ENCODE data around the gene HRH2. TPM values are rescaled to one million over a fixed set of nuclear protein-coding genes. Genes with fewer than 3 reads are reported as not detected.

Gene HRH2
- total RNA-seq, 4 donors from 2014 or later = 0.15 to 4.5 (median 1.4) TPM

DNA sequence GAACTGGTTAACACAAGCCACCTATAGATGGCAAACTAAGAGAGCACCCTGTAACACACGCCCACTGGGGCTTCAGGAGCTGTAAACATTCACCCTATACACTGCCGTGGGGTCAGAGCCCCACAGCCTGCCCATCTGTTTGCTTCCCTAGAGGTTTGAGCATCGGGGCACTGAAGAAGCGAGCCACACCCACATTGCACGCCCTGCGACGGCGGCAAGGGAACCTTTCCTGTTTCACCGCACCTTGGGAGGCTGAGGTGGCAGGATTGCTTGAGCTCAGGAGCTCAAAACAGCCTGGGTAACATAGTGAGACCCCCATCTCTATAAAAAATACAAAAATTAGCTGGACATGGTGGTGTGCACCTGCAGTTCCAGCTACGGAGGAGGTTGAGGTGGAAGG lies 76.6 kb downstream of the HRH2 start:
- H3K27ac ChIP-seq = no peak overlapping the region
- DNase-seq = no peak
- WGBS, 2 donors = 100% methylated on average over 1 of the region's 10 CpGs; no CpG with 5 or more reads in 1 of the 2 donors
- intact Hi-C loops (cut with DNase I) = no loop called here
- no peaks in the 10 kb centered on the region for H3K36me3 ChIP-seq
- peaks cover 0 to 31% (median 5%) of the 10 kb centered on the region in 3 donors for H3K4me1 ChIP-seq
- no peak overlapping the region for H3K4me3 ChIP-seq
- TF ChIP-seq, protein P1, sequence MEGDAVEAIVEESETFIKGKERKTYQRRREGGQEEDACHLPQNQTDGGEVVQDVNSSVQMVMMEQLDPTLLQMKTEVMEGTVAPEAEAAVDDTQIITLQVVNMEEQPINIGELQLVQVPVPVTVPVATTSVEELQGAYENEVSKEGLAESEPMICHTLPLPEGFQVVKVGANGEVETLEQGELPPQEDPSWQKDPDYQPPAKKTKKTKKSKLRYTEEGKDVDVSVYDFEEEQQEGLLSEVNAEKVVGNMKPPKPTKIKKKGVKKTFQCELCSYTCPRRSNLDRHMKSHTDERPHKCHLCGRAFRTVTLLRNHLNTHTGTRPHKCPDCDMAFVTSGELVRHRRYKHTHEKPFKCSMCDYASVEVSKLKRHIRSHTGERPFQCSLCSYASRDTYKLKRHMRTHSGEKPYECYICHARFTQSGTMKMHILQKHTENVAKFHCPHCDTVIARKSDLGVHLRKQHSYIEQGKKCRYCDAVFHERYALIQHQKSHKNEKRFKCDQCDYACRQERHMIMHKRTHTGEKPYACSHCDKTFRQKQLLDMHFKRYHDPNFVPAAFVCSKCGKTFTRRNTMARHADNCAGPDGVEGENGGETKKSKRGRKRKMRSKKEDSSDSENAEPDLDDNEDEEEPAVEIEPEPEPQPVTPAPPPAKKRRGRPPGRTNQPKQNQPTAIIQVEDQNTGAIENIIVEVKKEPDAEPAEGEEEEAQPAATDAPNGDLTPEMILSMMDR (IDR thresholded peaks at IDR 0.05) = no peak
- no peak for TF ChIP-seq POLR2A (IDR thresholded peaks at IDR 0.05)
- H3K27me3 ChIP-seq = peaks cover 0 to 87% (median 0%) of the 10 kb centered on the region in 4 donors
- peaks cover 0 to 5% (median 0%) of the 10 kb centered on the region in 3 donors for H3K9me3 ChIP-seq

DNA sequence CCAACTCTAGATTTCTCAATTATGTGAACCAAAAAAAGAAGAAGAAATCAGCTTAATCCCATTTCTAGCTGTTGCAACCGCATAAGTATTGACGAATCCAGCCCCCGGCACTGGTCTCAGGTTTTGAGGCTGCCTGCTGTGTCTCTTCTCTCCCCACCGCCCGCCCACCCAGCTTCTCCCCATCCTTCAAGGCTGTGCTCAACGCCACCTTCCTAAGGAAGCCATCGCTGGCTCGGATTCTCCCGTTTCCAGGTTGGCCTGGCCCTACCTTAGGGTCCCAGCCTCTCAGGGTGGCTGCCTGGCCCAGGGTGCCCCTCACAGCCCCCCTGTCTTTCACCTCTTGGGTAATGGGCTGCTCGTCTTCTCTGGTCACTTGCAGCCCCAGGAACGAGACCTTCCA lies 77.8 kb downstream of the HRH2 start:
- H3K27ac ChIP-seq = no peak overlapping the region
- no peak for TF ChIP-seq POLR2A (IDR thresholded peaks at IDR 0.05)
- TF ChIP-seq, protein P1 (IDR thresholded peaks at IDR 0.05) = no peak
- H3K9me3 ChIP-seq = peaks cover 0 to 5% (median 0%) of the 10 kb centered on the region in 3 donors
- peaks cover 0 to 94% (median 0%) of the 10 kb centered on the region in 4 donors for H3K27me3 ChIP-seq
- 92 to 95% methylated on average over 3 to 10 of the region's 11 CpGs for WGBS, 2 donors
- no peaks in the 10 kb centered on the region for H3K36me3 ChIP-seq
- H3K4me3 ChIP-seq = no peak overlapping the region
- peaks cover 0 to 22% (median 0%) of the 10 kb centered on the region in 3 donors for H3K4me1 ChIP-seq
- intact Hi-C loops (cut with DNase I) = no loop called here
- DNase-seq = no peak

DNA sequence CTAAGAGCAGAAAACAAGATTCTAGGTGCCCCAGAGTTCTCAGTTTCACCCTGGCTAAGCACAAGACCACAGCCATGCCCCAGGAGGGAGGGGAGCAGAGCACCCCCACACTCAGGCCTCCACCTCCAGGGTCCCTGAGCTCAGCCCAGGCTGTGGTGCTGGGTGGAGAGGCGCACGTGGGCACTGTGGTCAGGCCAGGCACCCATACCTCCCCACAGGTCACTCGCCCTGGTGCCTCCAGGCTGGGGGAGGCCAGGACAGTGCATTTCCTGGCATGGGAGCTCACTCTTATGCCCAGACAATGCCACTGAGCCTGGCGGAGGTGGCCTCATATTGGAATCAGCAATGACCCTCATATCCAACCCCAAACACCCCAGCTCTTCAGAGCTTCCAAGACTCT lies 78.8 kb downstream of the HRH2 start:
- peaks cover 0 to 93% (median 0%) of the 10 kb centered on the region in 4 donors for H3K27me3 ChIP-seq

DNA sequence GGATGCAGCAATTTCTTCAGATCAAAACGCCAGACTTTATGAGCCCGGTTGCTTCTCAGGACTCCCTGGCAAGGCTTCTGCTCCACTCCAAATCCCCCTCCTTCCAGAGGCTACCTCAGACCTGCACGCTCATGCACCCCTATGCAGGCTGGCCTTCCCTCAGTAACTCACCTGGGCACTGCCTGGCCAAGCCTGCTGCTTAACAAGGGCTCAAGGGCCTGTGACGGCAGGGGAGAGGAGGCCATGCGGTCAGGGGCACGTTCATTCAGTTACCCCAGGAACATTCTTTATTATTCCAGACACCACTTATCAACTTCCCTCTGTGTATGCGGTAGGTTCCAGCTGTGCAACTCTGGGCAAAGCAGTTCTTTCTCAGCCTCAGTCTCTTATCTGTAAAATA lies 79.6 kb downstream of the HRH2 start:
- TF ChIP-seq, protein P1 (IDR thresholded peaks at IDR 0.05) = no peak
- TF ChIP-seq POLR2A (IDR thresholded peaks at IDR 0.05) = no peak
- peaks cover 0 to 93% (median 0%) of the 10 kb centered on the region in 4 donors for H3K27me3 ChIP-seq
- no peak for DNase-seq
- H3K27ac ChIP-seq = no peak overlapping the region
- peaks cover 0 to 11% (median 0%) of the 10 kb centered on the region in 3 donors for H3K4me1 ChIP-seq
- no peaks in the 10 kb centered on the region for H3K36me3 ChIP-seq
- intact Hi-C loops (cut with DNase I) = no loop called here
- 71 to 92% methylated on average over 4 to 6 of the region's 7 CpGs for WGBS, 2 donors
- H3K4me3 ChIP-seq = no peak overlapping the region
- H3K9me3 ChIP-seq = peaks cover 0 to 5% (median 0%) of the 10 kb centered on the region in 3 donors

More for the DNA sequence above, 78.8 kb downstream of the HRH2 start:
- H3K27ac ChIP-seq = no peak overlapping the region
- peaks cover 0 to 5% (median 0%) of the 10 kb centered on the region in 3 donors for H3K9me3 ChIP-seq
- TF ChIP-seq POLR2A (IDR thresholded peaks at IDR 0.05) = no peak
- TF ChIP-seq, protein P1 (IDR thresholded peaks at IDR 0.05) = no peak
- peaks cover 0 to 15% (median 0%) of the 10 kb centered on the region in 3 donors for H3K4me1 ChIP-seq
- intact Hi-C loops (cut with DNase I) = no loop called here
- 73% methylated on average over 3 of the region's 4 CpGs; no CpG with 5 or more reads in 1 of the 2 donors for WGBS, 2 donors
- H3K36me3 ChIP-seq = no peaks in the 10 kb centered on the region
- no peak for DNase-seq
- no peak overlapping the region for H3K4me3 ChIP-seq

DNA sequence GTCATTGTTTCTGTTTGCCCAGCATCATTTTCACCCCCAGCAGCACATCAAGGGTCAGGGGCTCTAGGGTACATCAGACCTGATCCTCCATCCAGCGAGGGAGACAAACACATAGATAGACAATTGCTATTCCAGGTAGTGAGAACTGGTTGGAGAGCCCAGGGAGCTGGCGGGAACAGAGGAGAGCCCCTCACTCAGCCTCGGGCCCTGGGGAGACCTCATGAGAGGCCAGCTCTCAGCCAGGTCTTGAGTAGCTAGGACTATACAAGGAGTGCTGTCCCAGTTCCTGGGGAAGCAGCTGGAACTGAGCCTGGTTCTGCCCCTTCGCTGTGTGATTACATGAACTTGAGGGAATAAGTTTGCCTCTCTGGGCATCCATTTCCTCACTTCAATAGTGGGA lies 80.3 kb downstream of the HRH2 start:
- 67% methylated on average over 1 of the region's 4 CpGs; no CpG with 5 or more reads in 1 of the 2 donors for WGBS, 2 donors
- no peak for DNase-seq

More for the DNA sequence above, 80.3 kb downstream of the HRH2 start:
- intact Hi-C loops (cut with DNase I) = no loop called here
- Histone ChIP-seq H3K36me3 (no peaks in the 10 kb centered on the region), H3K9me3 (peaks cover 0 to 4% (median 0%) of the 10 kb centered on the region in 3 donors), H3K4me1 (peaks cover 0 to 11% (median 0%) of the 10 kb centered on the region in 3 donors), H3K27me3 (peaks cover 0 to 93% (median 0%) of the 10 kb centered on the region in 4 donors), H3K27ac (no peak overlapping the region), H3K4me3 (no peak overlapping the region)
- TF ChIP-seq, protein P1 (IDR thresholded peaks at IDR 0.05) = no peak
- TF ChIP-seq POLR2A (IDR thresholded peaks at IDR 0.05) = no peak

Measured in esophagus squamous epithelium (tissue), 5 donors.